ENCODE data around the gene TMEM95. TPM values are rescaled to one million over a fixed set of nuclear protein-coding genes. Genes with fewer than 3 reads are reported as not detected.

Gene TMEM95
- total RNA-seq, result not detected in 2 replicates

GRCh38 chr17:7355053-7355452 is at the start of gene TMEM95:
Gene TMEM95, plus strand, starts transcription at chr17:7355156. Its CDS starts 49 bp downstream, at chr17:7355205.
- TF ChIP-seq CTCF (IDR thresholded peaks at IDR 0.05; ENCODE audit: insufficient read depth, low read length, poor library complexity, severe bottlenecking), result no peak
- Histone ChIP-seq H3K27me3 (ENCODE audit: control insufficient read depth, insufficient read depth, low read length) (no peaks in the 10 kb centered on the region), H3K4me3 (ENCODE audit: low read depth, low read length) (no peak within 1 kb of the TSS), H3K36me3 (ENCODE audit: control insufficient read depth, insufficient read depth, low read length) (no peaks in the 10 kb centered on the region)
- no peak for DNase-seq (ENCODE audit: low read depth)

- no peaks in the 10 kb centered on the region for H3K27me3 ChIP-seq (ENCODE audit: control insufficient read depth, insufficient read depth, low read length)
- no peak for TF ChIP-seq CTCF (IDR thresholded peaks at IDR 0.05; ENCODE audit: insufficient read depth, low read length, poor library complexity, severe bottlenecking)
- H3K36me3 ChIP-seq (ENCODE audit: control insufficient read depth, insufficient read depth, low read length), result peaks cover 5% of the 10 kb centered on the region
- peak within 1 kb of the TSS; percentile 56 for H3K4me3 ChIP-seq (ENCODE audit: low read depth, low read length)
- DNase-seq (ENCODE audit: low read depth), result peak; percentile 99
Observed at GRCh38 chr17:7306911-7307685, 47.9 kb upstream of the TMEM95 start, which contains the start of gene EIF5A. Gene EIF5A, plus strand, starts transcription at chr17:7307628. Its CDS starts 2,008 bp downstream, at chr17:7309636.

GRCh38 chr17:7307686-7308624 is 47.0 kb upstream of the TMEM95 start:
- no peaks in the 10 kb centered on the region for H3K27me3 ChIP-seq (ENCODE audit: control insufficient read depth, insufficient read depth, low read length)
- TF ChIP-seq CTCF (IDR thresholded peaks at IDR 0.05; ENCODE audit: insufficient read depth, low read length, poor library complexity, severe bottlenecking), result no peak
- H3K4me3 ChIP-seq (ENCODE audit: low read depth, low read length), result peak overlapping the region; percentile 56
- peaks cover 7% of the 10 kb centered on the region for H3K36me3 ChIP-seq (ENCODE audit: control insufficient read depth, insufficient read depth, low read length)
- DNase-seq (ENCODE audit: low read depth), result no peak

- Histone ChIP-seq H3K4me3 (ENCODE audit: low read depth, low read length) (peak overlapping the region; percentile 56), H3K36me3 (ENCODE audit: control insufficient read depth, insufficient read depth, low read length) (peaks cover 10% of the 10 kb centered on the region), H3K27me3 (ENCODE audit: control insufficient read depth, insufficient read depth, low read length) (no peaks in the 10 kb centered on the region)
- DNase-seq (ENCODE audit: low read depth), result peak; percentile 44
- no peak for TF ChIP-seq CTCF (IDR thresholded peaks at IDR 0.05; ENCODE audit: insufficient read depth, low read length, poor library complexity, severe bottlenecking)
Observed at GRCh38 chr17:7308625-7309433, 46.1 kb upstream of the TMEM95 start.

GRCh38 chr17:7309628-7310027 is 45.3 kb upstream of the TMEM95 start:
- DNase-seq (ENCODE audit: low read depth), result no peak
- no peaks in the 10 kb centered on the region for H3K27me3 ChIP-seq (ENCODE audit: control insufficient read depth, insufficient read depth, low read length)
- H3K36me3 ChIP-seq (ENCODE audit: control insufficient read depth, insufficient read depth, low read length), result peaks cover 10% of the 10 kb centered on the region
- TF ChIP-seq CTCF (IDR thresholded peaks at IDR 0.05; ENCODE audit: insufficient read depth, low read length, poor library complexity, severe bottlenecking), result no peak
- no peak overlapping the region for H3K4me3 ChIP-seq (ENCODE audit: low read depth, low read length)

All from kidney epithelial cell (primary cell).